HEK293 (cell line): ENCODE results near the gene FBLN5.

Experiments
- CTCF ChIA-PET: fragments of 350-600 bp; formaldehyde crosslinking; extraction: SDS; loops from one replicate; lab custom pipeline; 2021; ENCODE audit warnings: antibody characterized with exemption; lab: Yijun Ruan, JAX
- POLR2A ChIA-PET: fragments of 300-600 bp; formaldehyde crosslinking; extraction: SDS; loops from one replicate; lab custom pipeline; 2020; ENCODE audit warnings: antibody characterized with exemption, inconsistent platforms; lab: Yijun Ruan, JAX
- H3K27ac ChIP-seq: fragments of 200-500 bp; sonication (Bioruptor generic); 2 replicates; pipeline ENCODE4 v1.5.1; 2014; ENCODE audit warnings: low read depth, low read length, control low read depth, inconsistent platforms; ENCODE audit errors: extremely low read depth
- H3K36me3 ChIP-seq, 2 experiments: fragments of 200-500 bp in 1 of 2; sonication (Bioruptor generic) in 1 of 2; 1 replicate in 1 of 2; 2 replicates in 1 of 2; pipeline ENCODE4 v1.5.1; 2014 to 2017; ENCODE audit warnings: inconsistent platforms in 2 of 2, low read length in 2 of 2; ENCODE audit not compliant: control insufficient read depth in 2 of 2, insufficient read depth in 1 of 2
- H3K4me1 ChIP-seq: fragments of 200-500 bp; sonication (Bioruptor generic); 2 replicates; pipeline ENCODE4 v1.5.1; 2014; ENCODE audit warnings: mild to moderate bottlenecking, low read length, inconsistent platforms; ENCODE audit not compliant: control insufficient read depth, insufficient read depth
- H3K4me3 ChIP-seq: 2 replicates; pipeline ENCODE4 v1.5.1; 2011; ENCODE audit warnings: low read depth, mild to moderate bottlenecking, control low read depth, low read length, moderate library complexity
- H3K9me3 ChIP-seq: fragments of 200-500 bp; sonication (Bioruptor generic); 2 replicates; pipeline ENCODE4 v1.5.1; 2014; ENCODE audit warnings: low read depth, low read length, inconsistent platforms; ENCODE audit not compliant: control insufficient read depth, insufficient read depth
- BCL11A ChIP-seq: fragments of 450-650 bp; formaldehyde crosslinking; IDR thresholded peaks from 2 replicates; pipeline ENCODE4 v1.5.1; 2016; ENCODE audit warnings: low read depth, missing biosample characterization, missing genetic modification characterization
- KLF1 ChIP-seq: fragments of 450-650 bp; formaldehyde crosslinking; IDR thresholded peaks from 2 replicates; pipeline ENCODE4 v1.5.1; 2016; ENCODE audit warnings: missing biosample characterization, missing genetic modification characterization
- OSR2 ChIP-seq: fragments of 450-650 bp; formaldehyde crosslinking; IDR thresholded peaks from 2 replicates; pipeline ENCODE4 v1.5.1; 2016; ENCODE audit warnings: missing biosample characterization, missing genetic modification characterization
- SCRT2 ChIP-seq: fragments of 450-650 bp; formaldehyde crosslinking; IDR thresholded peaks from 2 replicates; pipeline ENCODE4 v1.5.1; 2016; ENCODE audit warnings: missing biosample characterization, missing genetic modification characterization
- TRIM28 ChIP-seq: IDR thresholded peaks from 2 replicates; pipeline ENCODE4 v1.6.1; 2011; ENCODE audit warnings: low read length, control low read depth, borderline replicate concordance
- WT1 ChIP-seq: fragments of 450-650 bp; formaldehyde crosslinking; IDR thresholded peaks from 2 replicates; pipeline ENCODE4 v1.5.1; 2016; ENCODE audit warnings: missing biosample characterization, missing genetic modification characterization
- ZBTB21 ChIP-seq: fragments of 450-650 bp; formaldehyde crosslinking; IDR thresholded peaks from 2 replicates; pipeline ENCODE4 v1.5.1; 2017; ENCODE audit warnings: missing biosample characterization, missing genetic modification characterization
- ZFP41 ChIP-seq: fragments of 450-650 bp; formaldehyde crosslinking; IDR thresholded peaks from 2 replicates; pipeline ENCODE4 v1.5.1; 2016; ENCODE audit warnings: missing biosample characterization, missing genetic modification characterization, borderline replicate concordance
- ZNF121 ChIP-seq: fragments of 450-650 bp; formaldehyde crosslinking; IDR thresholded peaks from 2 replicates; pipeline ENCODE4 v1.5.1; 2016; ENCODE audit warnings: missing biosample characterization, missing genetic modification characterization
- ZNF24 ChIP-seq: fragments of 450-650 bp; formaldehyde crosslinking; IDR thresholded peaks from 2 replicates; pipeline ENCODE4 v1.5.1; 2016; ENCODE audit warnings: missing biosample characterization, missing genetic modification characterization
- ZNF394 ChIP-seq: fragments of 450-650 bp; formaldehyde crosslinking; IDR thresholded peaks from 2 replicates; pipeline ENCODE4 v1.5.1; 2016; ENCODE audit warnings: missing biosample characterization, missing genetic modification characterization, mild to moderate bottlenecking, moderate library complexity, borderline replicate concordance
- ZNF501 ChIP-seq: fragments of 450-650 bp; formaldehyde crosslinking; IDR thresholded peaks from 2 replicates; pipeline ENCODE4 v1.5.1; 2016; ENCODE audit warnings: missing biosample characterization, missing genetic modification characterization
- ZNF514 ChIP-seq: fragments of 450-650 bp; formaldehyde crosslinking; IDR thresholded peaks from 2 replicates; pipeline ENCODE4 v1.5.1; 2016; ENCODE audit warnings: missing biosample characterization, missing genetic modification characterization
- ZNF623 ChIP-seq: fragments of 450-650 bp; formaldehyde crosslinking; IDR thresholded peaks from 2 replicates; pipeline ENCODE4 v1.5.1; 2016; ENCODE audit warnings: missing biosample characterization, missing genetic modification characterization
- ZNF837 ChIP-seq: fragments of 450-650 bp; formaldehyde crosslinking; IDR thresholded peaks from 2 replicates; pipeline ENCODE4 v1.5.1; 2016; ENCODE audit warnings: missing biosample characterization, missing genetic modification characterization
- ZNF843 ChIP-seq: fragments of 450-650 bp; formaldehyde crosslinking; IDR thresholded peaks from 2 replicates; pipeline ENCODE4 v1.5.1; 2016; ENCODE audit warnings: missing biosample characterization, missing genetic modification characterization
- TF ChIP-seq, protein P1 (sequence below): fragments of 450-650 bp; formaldehyde crosslinking; IDR thresholded peaks from 2 replicates; pipeline ENCODE4 v1.5.1; 2016; ENCODE audit warnings: missing biosample characterization, missing genetic modification characterization, borderline replicate concordance
- TF ChIP-seq, protein P2 (sequence below): fragments of 450-650 bp; formaldehyde crosslinking; IDR thresholded peaks from 2 replicates; pipeline ENCODE4 v1.5.1; 2016; ENCODE audit warnings: missing biosample characterization, missing genetic modification characterization
- TF ChIP-seq, protein P3 (sequence below): fragments of 450-650 bp; formaldehyde crosslinking; IDR thresholded peaks from 2 replicates; pipeline ENCODE4 v1.5.1; 2017; ENCODE audit warnings: missing biosample characterization, missing genetic modification characterization
- TF ChIP-seq, protein P4 (sequence below): fragments of 450-650 bp; formaldehyde crosslinking; IDR thresholded peaks from 2 replicates; pipeline ENCODE4 v1.5.1; 2016; ENCODE audit warnings: missing biosample characterization, missing genetic modification characterization
- TF ChIP-seq, protein P5 (sequence below): fragments of 450-650 bp; formaldehyde crosslinking; IDR thresholded peaks from 2 replicates; pipeline ENCODE4 v1.5.1; 2017; ENCODE audit warnings: missing biosample characterization, missing genetic modification characterization

Gene FBLN5

DNA sequence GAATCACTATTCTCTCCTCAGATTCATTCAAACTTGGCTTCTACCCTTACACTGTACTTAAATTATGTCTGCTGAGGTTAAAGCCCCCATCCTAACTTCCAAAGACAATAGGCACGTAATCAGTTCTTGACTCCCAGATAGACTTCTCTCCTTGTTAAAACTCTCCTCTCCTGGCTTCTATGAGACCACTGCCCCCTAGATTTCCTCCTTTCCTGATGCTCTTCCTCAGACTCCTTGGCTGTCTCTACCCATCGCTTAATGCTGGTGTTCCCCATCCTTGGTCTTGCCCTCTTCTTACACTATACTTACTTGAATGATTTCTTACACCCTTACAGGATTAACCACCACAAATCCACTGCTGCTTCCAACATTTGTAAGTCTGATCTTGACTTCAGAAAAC, 112.9 kb downstream of the FBLN5 start:
- Histone ChIP-seq H3K4me3 (no peak overlapping the region), H3K4me1 (peaks cover 17% of the 10 kb centered on the region), H3K9me3 (no peaks in the 10 kb centered on the region), H3K36me3 (no peaks in the 10 kb centered on the region), H3K27ac (no peak overlapping the region)
- TF ChIP-seq SCRT2 (tag by site-specific recombination), result no peak
- ChIA-PET CTCF (no interaction called here), POLR2A (no interaction called here)

DNA sequence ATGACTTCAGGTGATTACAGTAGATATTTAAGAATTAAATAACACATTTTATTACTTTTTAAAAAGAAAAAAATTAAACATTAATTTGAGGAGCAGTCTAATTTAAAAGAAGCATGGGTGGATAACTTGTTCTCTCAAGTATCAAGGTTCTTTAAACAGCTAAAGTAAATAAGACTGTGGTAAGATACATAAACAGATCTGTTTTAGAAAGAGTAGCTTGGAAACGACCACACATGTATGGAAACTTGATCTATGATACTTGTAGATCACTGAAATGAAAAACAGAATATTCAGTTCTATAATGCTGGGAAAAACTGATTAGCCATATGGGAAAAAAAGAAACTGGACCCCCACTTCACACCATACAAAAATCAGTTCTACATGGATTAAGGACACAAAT, 116.2 kb downstream of the FBLN5 start:
- H3K4me1 ChIP-seq, result peaks cover 16% of the 10 kb centered on the region
- H3K36me3 ChIP-seq, result no peaks in the 10 kb centered on the region
- H3K27ac ChIP-seq, result peak overlapping the region; percentile 11; the same call in 1 of the 2 replicates
- ChIA-PET CTCF (interaction anchor here (1.4 kb wide), 1 partner anchor 9 kb away, joined by 5 read pairs; no protein-coding TSS in a partner anchor), POLR2A (no interaction called here)
- no peak overlapping the region for H3K4me3 ChIP-seq
- TF ChIP-seq TRIM28 (no peak), ZFP41 (no peak), ZNF843 (tag by site-specific recombination) (0 out of 2 replicates have a peak, but pooled peaks have one; percentile 42), BCL11A (tag by site-specific recombination) (no peak), ZNF501 (tag by site-specific recombination) (no peak), ZBTB21 (no peak), ZNF394 (tag by site-specific recombination) (peak; percentile 40; the same call in 1 of the 2 replicates), KLF1 (peak; percentile 49; the same call in 1 of the 2 replicates), ZNF837 (tag by site-specific recombination) (no peak), ZNF514 (tag by site-specific recombination) (no peak), OSR2 (tag by site-specific recombination) (peak; percentile 57; the same call in 1 of the 2 replicates), ZNF24 (tag by site-specific recombination) (no peak), ZNF623 (tag by site-specific recombination) (no peak), ZNF121 (tag by site-specific recombination) (no peak), WT1 (tag by site-specific recombination) (0 out of 2 replicates have a peak, but pooled peaks have one; percentile 25)
- TF ChIP-seq, protein P1, sequence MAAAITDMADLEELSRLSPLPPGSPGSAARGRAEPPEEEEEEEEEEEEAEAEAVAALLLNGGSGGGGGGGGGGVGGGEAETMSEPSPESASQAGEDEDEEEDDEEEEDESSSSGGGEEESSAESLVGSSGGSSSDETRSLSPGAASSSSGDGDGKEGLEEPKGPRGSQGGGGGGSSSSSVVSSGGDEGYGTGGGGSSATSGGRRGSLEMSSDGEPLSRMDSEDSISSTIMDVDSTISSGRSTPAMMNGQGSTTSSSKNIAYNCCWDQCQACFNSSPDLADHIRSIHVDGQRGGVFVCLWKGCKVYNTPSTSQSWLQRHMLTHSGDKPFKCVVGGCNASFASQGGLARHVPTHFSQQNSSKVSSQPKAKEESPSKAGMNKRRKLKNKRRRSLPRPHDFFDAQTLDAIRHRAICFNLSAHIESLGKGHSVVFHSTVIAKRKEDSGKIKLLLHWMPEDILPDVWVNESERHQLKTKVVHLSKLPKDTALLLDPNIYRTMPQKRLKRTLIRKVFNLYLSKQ (tag by site-specific recombination), result no peak
- TF ChIP-seq, protein P2, sequence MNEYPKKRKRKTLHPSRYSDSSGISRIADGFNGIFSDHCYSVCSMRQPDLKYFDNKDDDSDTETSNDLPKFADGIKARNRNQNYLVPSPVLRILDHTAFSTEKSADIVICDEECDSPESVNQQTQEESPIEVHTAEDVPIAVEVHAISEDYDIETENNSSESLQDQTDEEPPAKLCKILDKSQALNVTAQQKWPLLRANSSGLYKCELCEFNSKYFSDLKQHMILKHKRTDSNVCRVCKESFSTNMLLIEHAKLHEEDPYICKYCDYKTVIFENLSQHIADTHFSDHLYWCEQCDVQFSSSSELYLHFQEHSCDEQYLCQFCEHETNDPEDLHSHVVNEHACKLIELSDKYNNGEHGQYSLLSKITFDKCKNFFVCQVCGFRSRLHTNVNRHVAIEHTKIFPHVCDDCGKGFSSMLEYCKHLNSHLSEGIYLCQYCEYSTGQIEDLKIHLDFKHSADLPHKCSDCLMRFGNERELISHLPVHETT (tag by site-specific recombination), result no peak
- TF ChIP-seq, protein P3, sequence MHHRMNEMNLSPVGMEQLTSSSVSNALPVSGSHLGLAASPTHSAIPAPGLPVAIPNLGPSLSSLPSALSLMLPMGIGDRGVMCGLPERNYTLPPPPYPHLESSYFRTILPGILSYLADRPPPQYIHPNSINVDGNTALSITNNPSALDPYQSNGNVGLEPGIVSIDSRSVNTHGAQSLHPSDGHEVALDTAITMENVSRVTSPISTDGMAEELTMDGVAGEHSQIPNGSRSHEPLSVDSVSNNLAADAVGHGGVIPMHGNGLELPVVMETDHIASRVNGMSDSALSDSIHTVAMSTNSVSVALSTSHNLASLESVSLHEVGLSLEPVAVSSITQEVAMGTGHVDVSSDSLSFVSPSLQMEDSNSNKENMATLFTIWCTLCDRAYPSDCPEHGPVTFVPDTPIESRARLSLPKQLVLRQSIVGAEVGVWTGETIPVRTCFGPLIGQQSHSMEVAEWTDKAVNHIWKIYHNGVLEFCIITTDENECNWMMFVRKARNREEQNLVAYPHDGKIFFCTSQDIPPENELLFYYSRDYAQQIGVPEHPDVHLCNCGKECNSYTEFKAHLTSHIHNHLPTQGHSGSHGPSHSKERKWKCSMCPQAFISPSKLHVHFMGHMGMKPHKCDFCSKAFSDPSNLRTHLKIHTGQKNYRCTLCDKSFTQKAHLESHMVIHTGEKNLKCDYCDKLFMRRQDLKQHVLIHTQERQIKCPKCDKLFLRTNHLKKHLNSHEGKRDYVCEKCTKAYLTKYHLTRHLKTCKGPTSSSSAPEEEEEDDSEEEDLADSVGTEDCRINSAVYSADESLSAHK, result no peak
- TF ChIP-seq, protein P4, sequence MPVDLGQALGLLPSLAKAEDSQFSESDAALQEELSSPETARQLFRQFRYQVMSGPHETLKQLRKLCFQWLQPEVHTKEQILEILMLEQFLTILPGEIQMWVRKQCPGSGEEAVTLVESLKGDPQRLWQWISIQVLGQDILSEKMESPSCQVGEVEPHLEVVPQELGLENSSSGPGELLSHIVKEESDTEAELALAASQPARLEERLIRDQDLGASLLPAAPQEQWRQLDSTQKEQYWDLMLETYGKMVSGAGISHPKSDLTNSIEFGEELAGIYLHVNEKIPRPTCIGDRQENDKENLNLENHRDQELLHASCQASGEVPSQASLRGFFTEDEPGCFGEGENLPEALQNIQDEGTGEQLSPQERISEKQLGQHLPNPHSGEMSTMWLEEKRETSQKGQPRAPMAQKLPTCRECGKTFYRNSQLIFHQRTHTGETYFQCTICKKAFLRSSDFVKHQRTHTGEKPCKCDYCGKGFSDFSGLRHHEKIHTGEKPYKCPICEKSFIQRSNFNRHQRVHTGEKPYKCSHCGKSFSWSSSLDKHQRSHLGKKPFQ, result no peak
- TF ChIP-seq, protein P5, sequence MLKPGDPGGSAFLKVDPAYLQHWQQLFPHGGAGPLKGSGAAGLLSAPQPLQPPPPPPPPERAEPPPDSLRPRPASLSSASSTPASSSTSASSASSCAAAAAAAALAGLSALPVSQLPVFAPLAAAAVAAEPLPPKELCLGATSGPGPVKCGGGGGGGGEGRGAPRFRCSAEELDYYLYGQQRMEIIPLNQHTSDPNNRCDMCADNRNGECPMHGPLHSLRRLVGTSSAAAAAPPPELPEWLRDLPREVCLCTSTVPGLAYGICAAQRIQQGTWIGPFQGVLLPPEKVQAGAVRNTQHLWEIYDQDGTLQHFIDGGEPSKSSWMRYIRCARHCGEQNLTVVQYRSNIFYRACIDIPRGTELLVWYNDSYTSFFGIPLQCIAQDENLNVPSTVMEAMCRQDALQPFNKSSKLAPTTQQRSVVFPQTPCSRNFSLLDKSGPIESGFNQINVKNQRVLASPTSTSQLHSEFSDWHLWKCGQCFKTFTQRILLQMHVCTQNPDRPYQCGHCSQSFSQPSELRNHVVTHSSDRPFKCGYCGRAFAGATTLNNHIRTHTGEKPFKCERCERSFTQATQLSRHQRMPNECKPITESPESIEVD (tag by site-specific recombination), result peak; percentile 84
- H3K9me3 ChIP-seq, result no peaks in the 10 kb centered on the region; the same call in 1 of the 2 replicates
